ENCODE measurements around the gene GRK4.

Gene GRK4

DNA sequence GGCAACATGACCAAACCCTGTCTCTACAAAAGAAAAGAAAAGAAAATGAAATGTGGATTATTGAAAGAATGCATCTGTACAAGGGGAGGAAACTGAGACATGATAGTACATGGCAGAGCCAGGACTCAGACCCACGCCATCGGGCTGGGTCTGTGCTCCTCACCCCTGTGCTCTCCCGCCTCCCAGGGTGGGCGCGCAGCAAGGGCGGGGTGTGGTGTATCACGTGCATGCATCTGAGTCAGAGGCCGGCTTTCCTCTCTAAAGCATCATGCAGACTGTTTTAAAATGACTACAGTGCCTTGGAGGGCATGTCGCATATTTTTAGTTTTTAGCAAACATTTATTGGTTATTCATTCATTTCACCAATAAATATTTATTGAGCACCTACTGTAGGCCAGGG lies 63.2 kb downstream of the GRK4 start:
- H3K4me3 ChIP-seq (ENCODE audit: low read depth, low read length), result no peak overlapping the region
- H3K27me3 ChIP-seq (replicated peaks), result no peaks in the 10 kb centered on the region
- no peak overlapping the region for H3K27ac ChIP-seq
- in situ Hi-C loops (cut with HindIII; ENCODE audit: low pct_ligation_motif_present, low sequenced_read_pairs), result no loop called here
- no peaks in the 10 kb centered on the region for H3K36me3 ChIP-seq (replicated peaks)
- TF ChIP-seq, protein P1, sequence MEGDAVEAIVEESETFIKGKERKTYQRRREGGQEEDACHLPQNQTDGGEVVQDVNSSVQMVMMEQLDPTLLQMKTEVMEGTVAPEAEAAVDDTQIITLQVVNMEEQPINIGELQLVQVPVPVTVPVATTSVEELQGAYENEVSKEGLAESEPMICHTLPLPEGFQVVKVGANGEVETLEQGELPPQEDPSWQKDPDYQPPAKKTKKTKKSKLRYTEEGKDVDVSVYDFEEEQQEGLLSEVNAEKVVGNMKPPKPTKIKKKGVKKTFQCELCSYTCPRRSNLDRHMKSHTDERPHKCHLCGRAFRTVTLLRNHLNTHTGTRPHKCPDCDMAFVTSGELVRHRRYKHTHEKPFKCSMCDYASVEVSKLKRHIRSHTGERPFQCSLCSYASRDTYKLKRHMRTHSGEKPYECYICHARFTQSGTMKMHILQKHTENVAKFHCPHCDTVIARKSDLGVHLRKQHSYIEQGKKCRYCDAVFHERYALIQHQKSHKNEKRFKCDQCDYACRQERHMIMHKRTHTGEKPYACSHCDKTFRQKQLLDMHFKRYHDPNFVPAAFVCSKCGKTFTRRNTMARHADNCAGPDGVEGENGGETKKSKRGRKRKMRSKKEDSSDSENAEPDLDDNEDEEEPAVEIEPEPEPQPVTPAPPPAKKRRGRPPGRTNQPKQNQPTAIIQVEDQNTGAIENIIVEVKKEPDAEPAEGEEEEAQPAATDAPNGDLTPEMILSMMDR (IDR thresholded peaks at IDR 0.05; ENCODE audit: low read depth, low read length, missing control alignments), result no peak
- DNase-seq, result no peak

DNA sequence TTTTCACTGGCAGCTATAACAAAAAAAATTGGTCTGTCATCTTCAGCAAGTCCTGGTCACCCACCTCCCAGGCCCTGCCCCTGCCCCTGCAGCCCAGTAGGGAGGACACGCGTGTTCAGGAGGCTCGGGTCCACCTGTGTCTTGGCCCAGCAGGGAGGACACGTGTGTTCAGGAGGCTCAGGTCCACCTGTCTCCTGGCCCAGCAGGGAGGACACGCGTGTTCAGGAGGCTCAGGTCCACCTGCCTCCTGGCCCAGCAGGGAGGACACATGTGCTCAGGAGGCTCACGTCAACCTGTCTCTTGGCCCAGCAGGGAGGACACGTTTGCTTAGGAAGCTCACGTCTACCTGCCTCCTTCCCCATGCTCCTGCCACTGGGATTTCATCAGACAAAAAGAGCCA lies 66.1 kb downstream of the GRK4 start:
- no peak overlapping the region for H3K27ac ChIP-seq
- in situ Hi-C loops (cut with HindIII; ENCODE audit: low pct_ligation_motif_present, low sequenced_read_pairs), result no loop called here
- TF ChIP-seq, protein P1 (IDR thresholded peaks at IDR 0.05; ENCODE audit: low read depth, low read length, missing control alignments), result no peak
- H3K27me3 ChIP-seq (replicated peaks), result no peaks in the 10 kb centered on the region
- DNase-seq, result no peak
- no peaks in the 10 kb centered on the region for H3K36me3 ChIP-seq (replicated peaks)
- H3K4me3 ChIP-seq (ENCODE audit: low read depth, low read length), result no peak overlapping the region

DNA sequence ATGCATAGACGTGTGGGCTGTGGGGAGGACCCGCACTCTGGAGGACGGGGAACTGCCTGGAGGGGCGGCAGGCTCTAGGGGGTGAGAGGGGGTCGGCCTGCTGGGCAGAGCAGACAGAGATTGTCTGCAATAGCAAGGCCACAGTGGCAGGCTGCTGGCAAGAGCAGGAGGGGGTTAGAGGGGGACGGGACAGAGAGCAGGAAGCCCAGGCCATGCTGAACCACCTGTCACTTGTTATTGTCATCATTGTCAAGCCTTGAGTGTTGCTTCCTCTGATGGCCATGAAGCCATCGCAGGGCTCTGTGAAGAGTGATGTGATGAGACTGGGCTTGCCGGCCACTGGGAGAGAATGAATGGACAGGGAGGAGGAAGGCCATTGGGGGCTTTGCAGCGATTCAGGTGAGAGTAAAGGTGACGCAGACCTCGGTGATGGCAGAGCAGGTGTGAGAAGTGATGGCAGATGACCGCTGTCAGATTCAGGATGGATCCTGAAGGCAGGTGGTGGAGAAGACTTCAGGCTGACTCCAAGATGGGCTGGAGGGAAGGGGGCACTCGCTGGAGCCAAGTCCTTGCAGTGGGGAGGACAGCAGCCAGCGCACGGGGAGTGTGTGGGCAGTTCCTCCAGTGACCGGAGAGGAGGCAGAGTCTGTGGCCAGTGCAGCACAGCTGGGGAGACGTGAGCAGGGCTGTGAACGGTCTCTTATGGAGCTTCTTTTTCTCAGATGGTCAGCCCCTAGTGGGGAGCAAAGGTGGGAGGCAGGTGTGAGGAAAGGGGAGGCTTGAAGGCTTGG lies 67.4 kb downstream of the GRK4 start:
- DNase-seq, result no peak
- H3K4me3 ChIP-seq (ENCODE audit: low read depth, low read length), result no peak overlapping the region
- no peak overlapping the region for H3K27ac ChIP-seq
- in situ Hi-C loops (cut with HindIII; ENCODE audit: low pct_ligation_motif_present, low sequenced_read_pairs), result no loop called here
- no peaks in the 10 kb centered on the region for H3K36me3 ChIP-seq (replicated peaks)
- TF ChIP-seq, protein P1 (IDR thresholded peaks at IDR 0.05; ENCODE audit: low read depth, low read length, missing control alignments), result no peak
- H3K27me3 ChIP-seq (replicated peaks), result no peaks in the 10 kb centered on the region

DNA sequence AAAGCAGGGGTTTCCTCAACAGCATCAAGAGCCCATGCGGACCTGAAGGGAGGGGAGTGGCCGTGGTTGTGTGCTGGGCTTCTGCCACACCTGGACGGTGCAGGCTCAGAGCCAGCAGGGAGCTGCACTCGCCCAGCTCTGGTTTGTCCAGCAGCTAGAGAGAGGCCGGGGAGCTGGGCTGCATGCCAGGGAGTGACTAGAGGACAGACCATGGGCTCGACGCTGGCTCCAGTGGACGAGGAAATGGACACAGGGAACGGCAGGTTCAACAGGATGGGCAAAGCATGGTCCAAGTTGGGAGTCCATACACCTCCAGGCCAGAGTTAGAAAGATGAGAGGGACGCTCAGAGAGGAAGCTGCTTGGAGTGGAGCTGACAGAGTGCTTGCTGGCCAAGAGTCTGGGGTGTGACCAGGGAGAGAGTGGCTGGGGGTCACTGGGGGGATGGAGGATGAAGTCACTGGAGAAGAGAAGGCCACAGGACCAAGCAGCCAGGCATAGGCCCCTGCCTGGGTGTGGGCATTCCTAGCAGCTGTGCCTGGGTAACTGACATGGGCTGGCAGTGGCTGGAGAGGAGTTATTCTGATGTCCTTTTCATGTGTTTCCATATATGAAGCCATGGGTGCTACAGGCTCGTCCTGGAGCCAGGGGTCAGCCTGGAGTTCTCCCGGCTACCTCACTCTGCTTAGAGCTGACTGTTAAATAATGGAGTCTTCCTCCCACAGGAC lies 68.1 kb downstream of the GRK4 start:
- Histone ChIP-seq H3K4me3 (ENCODE audit: low read depth, low read length) (no peak overlapping the region), H3K27ac (no peak overlapping the region), H3K27me3 (replicated peaks) (no peaks in the 10 kb centered on the region), H3K36me3 (replicated peaks) (no peaks in the 10 kb centered on the region)
- no peak for DNase-seq
- in situ Hi-C loops (cut with HindIII; ENCODE audit: low pct_ligation_motif_present, low sequenced_read_pairs), result no loop called here
- TF ChIP-seq, protein P1 (IDR thresholded peaks at IDR 0.05; ENCODE audit: low read depth, low read length, missing control alignments), result no peak

DNA sequence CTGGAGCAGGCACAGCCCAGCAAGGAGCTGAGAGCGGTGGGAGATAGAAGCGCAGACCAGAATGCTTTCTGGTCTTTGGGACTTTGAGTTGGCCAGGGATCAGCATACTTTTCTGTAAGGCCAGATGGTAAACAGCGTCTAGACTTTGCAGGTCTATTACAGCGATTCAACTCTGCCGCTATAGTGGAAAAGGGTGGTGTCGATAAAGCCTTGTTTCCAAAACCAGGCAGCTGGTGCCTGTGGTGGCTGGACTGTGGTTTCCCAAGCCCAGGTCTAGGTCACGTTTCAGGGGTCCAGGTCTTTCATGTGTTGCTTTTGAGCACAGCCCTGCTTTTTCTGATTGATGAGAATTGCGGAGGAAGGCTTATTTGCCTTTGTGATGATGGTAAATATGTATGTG lies 70.9 kb downstream of the GRK4 start:
- H3K36me3 ChIP-seq (replicated peaks), result no peaks in the 10 kb centered on the region
- in situ Hi-C loops (cut with HindIII; ENCODE audit: low pct_ligation_motif_present, low sequenced_read_pairs), result no loop called here
- no peaks in the 10 kb centered on the region for H3K27me3 ChIP-seq (replicated peaks)
- no peak for DNase-seq
- no peak overlapping the region for H3K27ac ChIP-seq
- no peak overlapping the region for H3K4me3 ChIP-seq (ENCODE audit: low read depth, low read length)
- TF ChIP-seq, protein P1 (IDR thresholded peaks at IDR 0.05; ENCODE audit: low read depth, low read length, missing control alignments), result no peak
